HL-60 (cell line): ENCODE measurements around the gene KRTAP10-12.

Experiments used
- DNase-seq, 2 experiments: peaks; one replicate each; pipeline ENCODE4 v3.0.0-alpha.2; 2010 to 2020; ENCODE audit warnings: low read depth in 1 of 2, low spot score in 1 of 2
- H3K27ac ChIP-seq: fragments of 250-450 bp; sonication (Bioruptor Pico); replicated peaks from 2 replicates; pipeline ENCODE4 v1.5.1; 2020; ENCODE audit warnings: mild to moderate bottlenecking, moderate library complexity
- H3K27me3 ChIP-seq: fragments of 250-450 bp; sonication (Bioruptor Pico); 2 replicates; pipeline ENCODE4 v1.5.1; 2021; ENCODE audit warnings: mild to moderate bottlenecking, moderate library complexity; ENCODE audit not compliant: insufficient read depth, poor library complexity, severe bottlenecking
- H3K4me3 ChIP-seq: replicated peaks from 2 replicates; pipeline ENCODE4 v1.5.1; 2011; ENCODE audit warnings: mild to moderate bottlenecking, control low read depth, low read length; ENCODE audit not compliant: insufficient read depth
- GABPA ChIP-seq: IDR thresholded peaks from 2 replicates; pipeline ENCODE4 v1.6.1; 2012; ENCODE audit warnings: low read depth
- POLR2AphosphoS5 ChIP-seq: IDR thresholded peaks from 2 replicates; pipeline ENCODE4 v1.6.1; 2012; ENCODE audit warnings: low read depth
- SPI1 ChIP-seq: IDR thresholded peaks from 2 replicates; pipeline ENCODE4 v1.6.1; 2012; ENCODE audit warnings: low read depth, mild to moderate bottlenecking, borderline replicate concordance
- TF ChIP-seq, protein P1 (sequence below): IDR thresholded peaks from 2 replicates; pipeline ENCODE4 v1.6.1; 2012; ENCODE audit warnings: low read depth; ENCODE audit not compliant: insufficient replicate concordance
- TF ChIP-seq, protein P2 (sequence below): IDR thresholded peaks from one replicate; pipeline ENCODE4 v1.5.1; 2011; ENCODE audit warnings: low read length, control low read depth, inconsistent platforms; ENCODE audit not compliant: insufficient read depth

Gene KRTAP10-12

DNA sequence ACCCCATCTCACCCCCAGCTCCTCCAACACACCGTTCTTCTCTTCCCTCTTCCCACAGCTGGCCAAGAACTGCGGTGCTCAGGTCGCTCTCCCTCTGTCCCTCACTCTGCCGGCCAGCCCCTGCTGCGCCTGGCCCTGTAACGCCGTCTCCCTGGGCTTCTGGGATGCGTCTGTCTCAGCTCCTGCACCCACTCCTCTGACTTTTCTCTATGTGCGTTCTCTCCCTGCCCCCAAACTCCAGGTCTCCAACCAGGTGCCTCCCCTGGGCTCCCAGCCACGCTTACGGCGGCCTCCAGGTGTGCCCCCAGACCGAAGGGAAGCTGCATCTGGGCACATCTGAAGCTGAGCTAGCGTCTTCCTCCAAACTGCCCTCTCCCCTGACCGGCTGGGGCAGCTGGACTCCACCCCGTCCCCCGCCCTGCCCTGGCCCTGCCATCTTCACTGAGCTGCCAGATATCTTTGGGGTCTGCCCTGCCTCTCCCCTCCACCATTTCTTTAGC lies 2.6 kb downstream of the KRTAP10-12 start:
- Histone ChIP-seq H3K4me3 (no peak overlapping the region), H3K27ac (no peak overlapping the region), H3K27me3 (peaks cover 33% of the 10 kb centered on the region)
- DNase-seq: no peak
- TF ChIP-seq, protein P1, sequence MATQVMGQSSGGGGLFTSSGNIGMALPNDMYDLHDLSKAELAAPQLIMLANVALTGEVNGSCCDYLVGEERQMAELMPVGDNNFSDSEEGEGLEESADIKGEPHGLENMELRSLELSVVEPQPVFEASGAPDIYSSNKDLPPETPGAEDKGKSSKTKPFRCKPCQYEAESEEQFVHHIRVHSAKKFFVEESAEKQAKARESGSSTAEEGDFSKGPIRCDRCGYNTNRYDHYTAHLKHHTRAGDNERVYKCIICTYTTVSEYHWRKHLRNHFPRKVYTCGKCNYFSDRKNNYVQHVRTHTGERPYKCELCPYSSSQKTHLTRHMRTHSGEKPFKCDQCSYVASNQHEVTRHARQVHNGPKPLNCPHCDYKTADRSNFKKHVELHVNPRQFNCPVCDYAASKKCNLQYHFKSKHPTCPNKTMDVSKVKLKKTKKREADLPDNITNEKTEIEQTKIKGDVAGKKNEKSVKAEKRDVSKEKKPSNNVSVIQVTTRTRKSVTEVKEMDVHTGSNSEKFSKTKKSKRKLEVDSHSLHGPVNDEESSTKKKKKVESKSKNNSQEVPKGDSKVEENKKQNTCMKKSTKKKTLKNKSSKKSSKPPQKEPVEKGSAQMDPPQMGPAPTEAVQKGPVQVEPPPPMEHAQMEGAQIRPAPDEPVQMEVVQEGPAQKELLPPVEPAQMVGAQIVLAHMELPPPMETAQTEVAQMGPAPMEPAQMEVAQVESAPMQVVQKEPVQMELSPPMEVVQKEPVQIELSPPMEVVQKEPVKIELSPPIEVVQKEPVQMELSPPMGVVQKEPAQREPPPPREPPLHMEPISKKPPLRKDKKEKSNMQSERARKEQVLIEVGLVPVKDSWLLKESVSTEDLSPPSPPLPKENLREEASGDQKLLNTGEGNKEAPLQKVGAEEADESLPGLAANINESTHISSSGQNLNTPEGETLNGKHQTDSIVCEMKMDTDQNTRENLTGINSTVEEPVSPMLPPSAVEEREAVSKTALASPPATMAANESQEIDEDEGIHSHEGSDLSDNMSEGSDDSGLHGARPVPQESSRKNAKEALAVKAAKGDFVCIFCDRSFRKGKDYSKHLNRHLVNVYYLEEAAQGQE: no peak
- TF ChIP-seq GABPA (no peak), SPI1 (no peak), POLR2AphosphoS5 (no peak)
- TF ChIP-seq, protein P2, sequence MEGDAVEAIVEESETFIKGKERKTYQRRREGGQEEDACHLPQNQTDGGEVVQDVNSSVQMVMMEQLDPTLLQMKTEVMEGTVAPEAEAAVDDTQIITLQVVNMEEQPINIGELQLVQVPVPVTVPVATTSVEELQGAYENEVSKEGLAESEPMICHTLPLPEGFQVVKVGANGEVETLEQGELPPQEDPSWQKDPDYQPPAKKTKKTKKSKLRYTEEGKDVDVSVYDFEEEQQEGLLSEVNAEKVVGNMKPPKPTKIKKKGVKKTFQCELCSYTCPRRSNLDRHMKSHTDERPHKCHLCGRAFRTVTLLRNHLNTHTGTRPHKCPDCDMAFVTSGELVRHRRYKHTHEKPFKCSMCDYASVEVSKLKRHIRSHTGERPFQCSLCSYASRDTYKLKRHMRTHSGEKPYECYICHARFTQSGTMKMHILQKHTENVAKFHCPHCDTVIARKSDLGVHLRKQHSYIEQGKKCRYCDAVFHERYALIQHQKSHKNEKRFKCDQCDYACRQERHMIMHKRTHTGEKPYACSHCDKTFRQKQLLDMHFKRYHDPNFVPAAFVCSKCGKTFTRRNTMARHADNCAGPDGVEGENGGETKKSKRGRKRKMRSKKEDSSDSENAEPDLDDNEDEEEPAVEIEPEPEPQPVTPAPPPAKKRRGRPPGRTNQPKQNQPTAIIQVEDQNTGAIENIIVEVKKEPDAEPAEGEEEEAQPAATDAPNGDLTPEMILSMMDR: no peak

DNA sequence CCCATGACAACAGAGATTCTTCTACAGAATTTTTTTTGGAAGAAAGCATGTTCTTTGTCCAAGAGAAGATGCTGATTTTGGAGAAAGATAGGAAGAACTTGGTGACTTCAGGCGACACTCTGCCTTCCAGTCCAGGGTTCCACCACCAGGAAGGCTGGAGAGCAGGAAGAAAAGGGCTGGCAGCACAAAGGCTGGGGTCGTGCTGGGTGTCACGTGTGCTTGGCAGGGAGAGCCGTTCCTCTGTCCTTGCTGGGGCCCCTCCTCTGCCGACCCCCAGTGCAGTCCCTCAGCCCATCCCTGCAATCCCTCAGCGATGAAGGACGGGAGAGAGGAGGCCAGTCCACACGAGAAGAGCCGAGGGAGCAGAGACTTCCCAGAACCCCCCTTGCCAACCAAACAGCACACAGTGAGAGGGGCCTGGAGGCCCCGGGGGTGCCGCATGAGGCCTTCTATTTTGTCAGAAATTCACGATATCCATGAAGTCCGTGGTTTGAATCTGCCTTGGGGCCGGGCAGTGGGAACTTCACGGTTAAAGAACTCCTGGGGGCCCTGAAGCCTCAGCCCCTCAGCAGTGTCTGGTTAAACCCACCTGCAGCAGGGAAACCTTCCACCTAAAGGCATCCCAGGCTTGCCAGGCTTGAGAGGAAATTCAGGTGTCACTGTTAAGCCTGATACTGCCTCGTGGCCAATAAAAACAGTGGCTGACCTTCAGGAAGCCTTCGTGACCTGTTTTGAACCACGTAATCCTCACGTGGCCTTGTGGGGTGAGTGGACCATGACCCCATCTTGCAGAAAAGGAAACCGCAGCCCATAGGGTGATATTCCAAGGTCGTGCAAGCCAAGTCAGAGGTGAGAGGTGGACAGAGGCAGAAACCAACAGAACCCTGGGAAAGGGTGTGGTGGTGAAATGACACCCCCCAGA lies 3.4 kb downstream of the KRTAP10-12 start:
- no peak overlapping the region for H3K4me3 ChIP-seq
- no peak for DNase-seq
- TF ChIP-seq POLR2AphosphoS5 (no peak), GABPA (no peak)
- TF ChIP-seq, protein P2: no peak
- TF ChIP-seq, protein P1: no peak
- no peak overlapping the region for H3K27ac ChIP-seq
- peaks cover 34% of the 10 kb centered on the region for H3K27me3 ChIP-seq

DNA sequence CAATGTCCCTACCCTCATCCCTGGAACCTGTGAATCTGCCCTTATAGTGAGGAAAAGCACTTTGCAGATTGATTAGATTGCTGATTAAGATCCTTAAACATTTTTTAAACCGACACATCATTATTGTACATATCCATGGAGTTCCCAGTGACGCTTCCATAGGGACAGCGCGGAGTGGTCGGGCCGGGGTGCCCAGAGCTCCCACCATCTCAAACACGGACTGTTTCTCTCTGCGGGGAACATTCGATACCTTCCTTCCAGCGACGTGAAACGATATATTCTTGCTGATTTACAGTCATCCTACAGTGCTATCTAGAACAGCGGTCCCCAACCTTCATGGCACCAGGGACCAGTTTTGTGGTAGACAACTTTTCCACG lies 4.0 kb downstream of the KRTAP10-12 start:
- H3K27me3 ChIP-seq: peaks cover 31% of the 10 kb centered on the region
- no peak overlapping the region for H3K27ac ChIP-seq
- DNase-seq: no peak
- TF ChIP-seq GABPA (no peak), POLR2AphosphoS5 (no peak)
- TF ChIP-seq, protein P2: no peak
- TF ChIP-seq, protein P1: no peak
- no peak overlapping the region for H3K4me3 ChIP-seq
